Mononuclear cell (primary cell): ENCODE data around the gene ZNF521. TPM values are rescaled to one million over a fixed set of nuclear protein-coding genes. Genes with fewer than 3 reads are reported as not detected.
"Not testable (repeated sequence)": the region's sequence is repeated elsewhere in the genome, so short reads cannot be mapped to it uniquely, and the experiment has no call there.

Source experiments
- H3K27me3 ChIP-seq: 2 replicates; pipeline ENCODE4 v1.6.0; 2011; ENCODE audit warnings: low read length, control low read depth; ENCODE audit not compliant: insufficient read depth
- H3K4me1 ChIP-seq: 2 replicates; pipeline ENCODE4 v1.5.1; 2011; ENCODE audit warnings: mild to moderate bottlenecking, low read length, control low read depth; ENCODE audit not compliant: insufficient read depth
- H3K4me3 ChIP-seq: 2 replicates; pipeline ENCODE4 v1.5.1; 2011; ENCODE audit warnings: mild to moderate bottlenecking, low read length, moderate library complexity
- H3K9me3 ChIP-seq: 2 replicates; pipeline ENCODE4 v1.5.1; 2011; ENCODE audit warnings: low read depth, mild to moderate bottlenecking, control low read depth, low read length
- total RNA-seq: library from RNA; depleted of rRNA; stranded (reverse); fragments of >200 nt; gene quantifications from one replicate; pipeline ENCODE4 v1.2.3, GENCODE V29; 2012

ZNF521 gene
- total RNA-seq, 1 donor, result 1.0 TPM

DNA sequence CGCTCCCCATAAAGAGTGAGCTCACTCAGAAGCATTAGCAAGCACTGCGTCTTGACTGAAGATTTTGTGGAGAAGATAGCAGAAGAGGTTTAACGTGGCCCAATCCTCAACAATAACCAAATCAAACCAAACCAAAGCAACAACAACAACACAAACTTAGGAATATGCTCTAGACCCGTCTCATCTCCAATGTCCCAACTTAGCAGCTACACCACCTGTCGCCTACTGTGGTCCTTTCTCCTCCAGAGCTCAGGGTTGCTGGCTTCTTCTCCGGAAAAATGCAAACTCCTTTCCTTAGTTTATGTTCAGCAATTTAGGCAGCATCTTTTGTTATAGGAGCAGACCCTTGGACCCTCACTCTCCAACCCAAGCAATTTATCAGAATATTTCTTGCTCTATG lies 301.4 kb downstream of the ZNF521 start:
- H3K9me3 ChIP-seq, result no peaks in the 10 kb centered on the region
- no peak overlapping the region for H3K4me3 ChIP-seq
- no peaks in the 10 kb centered on the region for H3K4me1 ChIP-seq
- no peaks in the 10 kb centered on the region for H3K27me3 ChIP-seq

DNA sequence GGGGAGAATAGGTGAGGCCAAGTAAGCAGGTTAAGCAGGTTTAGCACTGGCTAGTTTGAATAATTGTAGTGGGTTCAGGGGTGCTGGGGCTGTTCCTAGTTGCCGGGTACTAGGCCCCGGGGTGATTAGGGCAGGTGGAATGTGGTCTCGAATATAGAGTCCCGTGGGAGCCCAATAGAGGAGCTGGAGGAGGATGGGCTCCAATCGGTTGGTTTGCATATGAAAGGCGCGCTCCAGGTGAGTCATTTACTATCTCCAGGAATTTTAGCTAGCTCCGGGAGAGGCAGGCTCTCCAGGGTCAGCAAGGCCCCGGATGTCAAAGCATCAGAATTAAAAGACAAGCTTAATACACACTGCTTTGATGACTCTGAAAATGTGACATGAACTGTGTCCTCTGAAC lies 304.0 kb downstream of the ZNF521 start:
- H3K4me1 ChIP-seq, result no peaks in the 10 kb centered on the region
- no peak overlapping the region for H3K4me3 ChIP-seq
- no peaks in the 10 kb centered on the region for H3K9me3 ChIP-seq
- H3K27me3 ChIP-seq, result no peaks in the 10 kb centered on the region

- Histone ChIP-seq H3K4me1 (no peaks in the 10 kb centered on the region), H3K9me3 (no peaks in the 10 kb centered on the region), H3K4me3 (no peak overlapping the region), H3K27me3 (no peaks in the 10 kb centered on the region)
Observed at GRCh38 chr18:25047421-25047820, 304.5 kb downstream of the ZNF521 start.

GRCh38 chr18:25044694-25045093 lies 307.3 kb downstream of the ZNF521 start:
- H3K4me3 ChIP-seq, result no peak overlapping the region
- no peaks in the 10 kb centered on the region for H3K9me3 ChIP-seq
- H3K4me1 ChIP-seq, result no peaks in the 10 kb centered on the region
- H3K27me3 ChIP-seq, result no peaks in the 10 kb centered on the region

- no peaks in the 10 kb centered on the region for H3K27me3 ChIP-seq
- H3K4me1 ChIP-seq, result no peaks in the 10 kb centered on the region
- no peak overlapping the region for H3K4me3 ChIP-seq
- no peaks in the 10 kb centered on the region for H3K9me3 ChIP-seq
Observed at GRCh38 chr18:25043104-25043503, 308.9 kb downstream of the ZNF521 start.

DNA sequence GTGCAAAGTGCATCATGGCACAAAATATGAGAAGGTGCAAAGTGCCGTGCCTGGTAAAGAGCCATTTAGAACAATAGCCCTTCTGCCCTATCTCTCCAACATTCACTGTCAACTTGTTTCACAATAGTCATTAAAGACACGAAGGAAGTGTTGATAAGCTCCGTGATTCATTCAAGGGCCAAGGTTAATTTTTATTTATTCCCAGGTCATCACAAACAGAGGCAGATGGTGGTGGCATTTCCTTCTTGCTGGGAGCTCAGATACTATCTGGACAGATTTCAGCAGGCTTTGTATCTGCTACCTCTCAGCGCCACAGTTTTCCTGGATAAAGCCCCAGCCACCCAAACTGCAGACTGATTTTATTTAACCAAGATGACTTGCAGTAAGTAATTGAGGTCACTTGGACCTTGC lies 309.3 kb downstream of the ZNF521 start:
- no peaks in the 10 kb centered on the region for H3K4me1 ChIP-seq
- no peaks in the 10 kb centered on the region for H3K27me3 ChIP-seq
- no peaks in the 10 kb centered on the region for H3K9me3 ChIP-seq
- no peak overlapping the region for H3K4me3 ChIP-seq

GRCh38 chr18:25039781-25040180 lies 312.2 kb downstream of the ZNF521 start:
- Histone ChIP-seq H3K4me3 (no peak overlapping the region), H3K4me1 (no peaks in the 10 kb centered on the region), H3K27me3 (no peaks in the 10 kb centered on the region), H3K9me3 (no peaks in the 10 kb centered on the region)

DNA sequence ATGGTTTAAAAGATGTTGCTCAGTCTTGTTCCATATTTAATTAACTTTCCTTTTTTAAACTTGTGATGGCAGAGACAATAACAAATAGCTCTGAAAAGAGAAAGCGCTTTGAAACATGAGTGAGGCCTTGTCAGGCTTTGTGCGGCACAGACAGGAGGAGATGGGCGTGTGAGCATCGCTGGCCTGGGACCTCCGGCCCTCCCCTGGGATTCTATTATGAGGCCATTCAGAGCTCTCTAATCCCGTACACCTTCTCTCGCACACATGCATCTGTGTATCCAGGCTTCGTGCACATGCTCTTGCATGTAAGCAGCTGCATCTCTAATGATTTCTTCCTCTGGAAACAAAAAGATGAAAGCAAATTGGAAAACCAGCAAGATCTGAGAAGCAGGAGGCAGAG lies 313.7 kb downstream of the ZNF521 start:
- Histone ChIP-seq H3K9me3 (no peaks in the 10 kb centered on the region), H3K4me1 (no peaks in the 10 kb centered on the region), H3K27me3 (no peaks in the 10 kb centered on the region), H3K4me3 (no peak overlapping the region)

DNA sequence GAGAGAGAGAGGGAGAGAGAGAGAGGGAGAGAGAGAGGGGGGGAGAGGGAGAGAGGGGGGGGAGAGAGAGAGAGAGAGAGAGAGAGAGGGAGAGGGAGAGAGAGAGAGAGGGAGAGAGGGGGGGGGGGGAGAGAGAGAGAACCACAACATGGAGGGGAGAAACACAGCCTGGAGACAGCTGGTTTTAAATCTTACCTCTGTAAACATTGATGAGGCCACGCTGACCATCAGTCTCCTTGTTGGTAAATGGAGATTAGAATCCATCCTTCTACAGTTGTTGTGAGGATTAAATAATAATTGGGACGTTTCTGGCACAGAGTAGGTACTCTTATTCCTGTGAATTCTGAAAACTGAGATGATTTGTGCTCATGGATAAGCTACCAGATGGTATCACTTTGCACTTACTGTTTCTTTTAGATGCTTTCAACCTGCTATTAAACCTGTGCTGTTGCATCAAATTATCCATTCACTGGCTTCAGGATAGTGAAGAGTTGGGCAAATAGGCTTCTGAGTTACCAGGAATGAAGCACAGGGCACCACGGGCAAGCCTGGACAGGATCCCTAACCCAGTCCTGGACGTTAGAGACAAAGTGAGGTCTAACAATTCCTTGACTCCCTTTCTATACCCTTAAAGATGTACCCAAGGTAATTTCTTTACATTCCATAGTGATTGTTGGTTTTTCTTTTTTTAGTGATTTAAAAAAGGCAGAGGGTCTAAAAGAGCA lies 318.1 kb downstream of the ZNF521 start:
- Histone ChIP-seq H3K4me3 (no peak overlapping the region), H3K4me1 (no peaks in the 10 kb centered on the region), H3K27me3 (no peaks in the 10 kb centered on the region)

GRCh38 chr18:25033175-25033574 lies 318.8 kb downstream of the ZNF521 start:
- H3K4me1 ChIP-seq, H3K9me3 ChIP-seq, H3K27me3 ChIP-seq, H3K4me3 ChIP-seq: not testable (repeated sequence)

More for the DNA sequence above, 318.1 kb downstream of the ZNF521 start:
- no peaks in the 10 kb centered on the region for H3K9me3 ChIP-seq

- no peaks in the 10 kb centered on the region for H3K4me1 ChIP-seq
- H3K4me3 ChIP-seq, result no peak overlapping the region
- H3K9me3 ChIP-seq, result no peaks in the 10 kb centered on the region
- H3K27me3 ChIP-seq, result no peaks in the 10 kb centered on the region
Observed at GRCh38 chr18:25029802-25030201, 322.2 kb downstream of the ZNF521 start.

DNA sequence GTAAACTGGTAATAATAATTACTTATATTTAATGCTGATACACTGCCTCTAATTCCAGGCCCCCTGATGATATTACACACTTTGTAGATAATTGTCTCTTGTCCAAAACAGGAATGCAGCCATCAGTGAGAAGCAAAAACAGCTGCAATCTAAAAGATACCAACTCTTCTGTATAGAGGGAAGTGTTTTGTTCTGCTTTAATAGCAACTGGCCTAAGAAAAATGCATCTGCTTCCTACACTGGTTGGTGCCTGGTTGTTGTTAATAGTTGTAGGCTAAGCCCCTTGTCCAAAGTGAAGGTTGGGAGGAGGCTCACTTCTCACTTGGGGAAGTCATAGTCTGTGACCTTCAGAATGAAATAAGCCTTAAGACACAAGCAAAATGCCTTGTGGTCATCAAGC lies 332.0 kb downstream of the ZNF521 start:
- no peaks in the 10 kb centered on the region for H3K4me1 ChIP-seq
- H3K4me3 ChIP-seq, result no peak overlapping the region
- H3K27me3 ChIP-seq, result no peaks in the 10 kb centered on the region
- no peaks in the 10 kb centered on the region for H3K9me3 ChIP-seq

GRCh38 chr18:25019086-25019860 lies 332.7 kb downstream of the ZNF521 start:
- Histone ChIP-seq H3K9me3 (no peaks in the 10 kb centered on the region), H3K27me3 (no peaks in the 10 kb centered on the region), H3K4me1 (no peaks in the 10 kb centered on the region), H3K4me3 (no peak overlapping the region)

DNA sequence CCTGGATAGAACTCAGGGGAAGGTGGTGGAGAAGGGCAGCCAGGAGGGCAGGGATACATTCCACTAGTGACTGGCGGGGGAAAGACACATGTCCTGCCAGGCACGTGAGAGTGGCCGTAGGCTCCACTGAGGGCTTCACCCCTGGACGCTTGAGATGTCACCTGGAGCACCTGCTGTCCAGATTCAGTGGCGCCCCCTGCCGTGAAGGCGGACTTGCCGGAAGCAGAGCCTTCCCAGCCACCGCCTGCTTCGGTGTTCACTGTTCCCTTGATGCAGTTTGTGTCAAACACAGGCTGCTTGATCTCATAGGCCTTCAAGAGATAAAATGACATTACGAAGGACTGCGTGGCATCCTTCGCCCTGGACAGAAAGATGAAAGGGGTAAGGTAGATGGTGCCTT lies 335.3 kb downstream of the ZNF521 start:
- no peaks in the 10 kb centered on the region for H3K9me3 ChIP-seq
- H3K4me1 ChIP-seq, result no peaks in the 10 kb centered on the region
- H3K4me3 ChIP-seq, result no peak overlapping the region
- H3K27me3 ChIP-seq, result no peaks in the 10 kb centered on the region

GRCh38 chr18:25016181-25016580 lies 335.8 kb downstream of the ZNF521 start:
- no peaks in the 10 kb centered on the region for H3K9me3 ChIP-seq
- H3K4me3 ChIP-seq, result no peak overlapping the region
- H3K27me3 ChIP-seq, result no peaks in the 10 kb centered on the region
- H3K4me1 ChIP-seq, result no peaks in the 10 kb centered on the region
